NCI-H82 treated with DMSO at 0.1 percent for 48 hours (cell line): ENCODE measurements around the gene NUDT3.
"Not testable (repeated sequence)": the region's sequence is repeated elsewhere in the genome, so short reads cannot be mapped to it uniquely, and the experiment has no call there.

Experiments
- DNase-seq: peaks from one replicate; lab custom pipeline; 2025; ENCODE audit not compliant: unreplicated experiment; lab: John Stamatoyannopoulos, UW

NUDT3 gene

DNA sequence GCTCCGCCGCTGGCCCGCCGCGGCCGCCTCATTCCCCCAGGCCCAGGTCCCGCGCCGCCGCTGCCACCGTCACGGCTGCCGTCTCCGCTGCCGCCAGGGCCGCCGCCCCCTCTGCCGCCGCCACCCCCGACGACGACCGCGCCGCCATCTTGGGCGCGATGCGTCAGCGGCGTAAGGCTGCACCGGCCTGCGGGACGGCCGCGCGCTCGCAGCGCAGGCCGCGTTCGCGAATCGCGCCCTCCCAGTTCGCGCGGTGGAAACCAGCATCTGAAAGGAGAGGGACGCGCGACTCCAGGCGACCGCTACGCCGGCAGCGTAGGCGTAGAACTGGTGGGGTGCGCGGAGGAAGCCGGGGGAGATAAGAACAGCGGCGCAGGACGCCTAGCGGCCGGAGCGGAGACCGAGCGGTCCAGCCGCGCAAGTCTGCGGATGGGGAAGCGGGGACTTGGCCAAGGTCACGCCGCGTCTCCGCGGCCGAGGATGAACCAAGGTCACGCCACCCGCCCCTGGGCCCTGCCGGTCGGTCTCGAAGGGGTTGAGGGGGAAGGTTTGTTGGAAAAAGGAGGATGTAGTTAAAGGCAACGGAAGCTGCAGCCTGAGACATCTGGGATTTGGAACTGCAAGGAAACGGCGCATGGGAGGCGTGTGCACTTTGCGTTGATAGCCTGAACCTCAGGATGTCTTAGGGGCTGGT is at the start of gene NUDT3:
Gene NUDT3 (minus strand): TSS at position 173 of the 694 bp plus-strand sequence. CDS start 307 bp downstream, outside the sequence.
- peak; percentile 82 for DNase-seq

DNA sequence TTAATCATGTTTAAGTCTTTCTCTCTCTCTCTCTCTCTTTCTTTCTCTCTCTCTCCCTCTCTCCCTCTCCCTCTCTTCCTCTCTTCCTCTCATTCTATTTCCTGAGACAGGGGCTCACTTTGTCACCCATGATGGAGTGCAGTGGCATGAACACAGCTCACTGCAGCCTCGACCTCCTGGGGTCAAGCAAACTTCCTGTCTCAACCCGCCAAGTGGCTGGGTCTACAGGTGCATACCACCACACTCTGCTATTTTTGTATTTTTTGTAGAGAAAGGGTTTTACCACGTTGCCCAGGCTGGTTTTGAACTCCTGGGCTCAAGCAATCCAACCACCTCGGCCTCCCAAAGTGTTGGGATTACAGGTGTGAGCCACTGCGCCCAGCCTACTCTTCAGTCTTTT is 49.1 kb upstream of the NUDT3 start:
- DNase-seq, result no peak

DNA sequence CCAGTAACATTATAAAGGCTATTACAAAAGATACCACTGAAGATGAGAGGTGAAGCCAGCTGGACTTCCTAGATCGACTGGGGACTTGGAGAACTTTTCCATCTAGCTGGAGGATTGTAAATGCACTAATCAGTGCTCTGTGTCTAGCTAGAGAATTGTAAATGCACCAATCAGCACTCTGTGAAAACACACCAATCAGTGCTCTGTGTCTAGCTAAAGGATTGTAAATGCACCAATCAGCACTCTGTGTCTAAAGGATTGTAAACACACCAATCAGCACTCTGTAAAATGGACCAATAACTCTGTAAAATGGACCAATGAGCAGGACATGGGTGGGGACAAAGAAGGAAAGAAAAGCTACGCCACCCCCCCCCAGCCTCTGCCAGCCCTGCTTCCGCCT is 47.0 kb upstream of the NUDT3 start:
- DNase-seq, result no peak

DNA sequence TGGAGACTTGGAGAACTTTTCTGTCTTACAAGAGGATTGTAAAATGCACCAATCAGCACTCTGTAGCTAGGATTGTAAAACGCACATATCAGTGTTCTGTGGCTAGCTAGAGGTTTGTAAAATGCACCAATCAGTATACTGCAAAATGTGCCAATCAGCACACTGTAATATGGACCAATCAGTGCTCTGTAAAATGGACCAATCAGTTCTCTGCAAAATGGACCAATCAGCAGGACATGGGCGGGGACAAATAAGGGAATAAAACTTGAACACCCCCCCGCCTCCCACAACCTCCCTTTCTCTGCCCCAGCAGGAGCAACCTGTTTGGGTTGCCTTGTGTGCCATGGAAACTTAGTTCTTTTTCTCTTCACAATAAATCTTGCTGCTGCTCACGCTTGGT is 46.2 kb upstream of the NUDT3 start:
- no peak for DNase-seq

DNA sequence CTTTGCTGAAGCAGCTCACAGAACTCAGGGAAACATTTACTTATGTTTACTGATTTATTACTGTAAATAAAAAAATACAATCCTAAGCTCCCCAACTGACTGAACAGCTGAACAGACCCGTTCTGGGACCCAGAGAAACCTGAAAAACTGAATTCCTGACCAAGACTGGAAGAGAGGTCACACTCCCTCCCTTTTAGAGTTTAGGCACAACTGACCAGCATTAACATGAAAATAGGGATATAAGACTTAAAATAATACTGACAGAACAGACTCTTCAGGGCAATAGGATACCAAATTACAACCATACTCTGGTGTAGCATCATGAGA is 45.1 kb upstream of the NUDT3 start:
- DNase-seq, result no peak

DNA sequence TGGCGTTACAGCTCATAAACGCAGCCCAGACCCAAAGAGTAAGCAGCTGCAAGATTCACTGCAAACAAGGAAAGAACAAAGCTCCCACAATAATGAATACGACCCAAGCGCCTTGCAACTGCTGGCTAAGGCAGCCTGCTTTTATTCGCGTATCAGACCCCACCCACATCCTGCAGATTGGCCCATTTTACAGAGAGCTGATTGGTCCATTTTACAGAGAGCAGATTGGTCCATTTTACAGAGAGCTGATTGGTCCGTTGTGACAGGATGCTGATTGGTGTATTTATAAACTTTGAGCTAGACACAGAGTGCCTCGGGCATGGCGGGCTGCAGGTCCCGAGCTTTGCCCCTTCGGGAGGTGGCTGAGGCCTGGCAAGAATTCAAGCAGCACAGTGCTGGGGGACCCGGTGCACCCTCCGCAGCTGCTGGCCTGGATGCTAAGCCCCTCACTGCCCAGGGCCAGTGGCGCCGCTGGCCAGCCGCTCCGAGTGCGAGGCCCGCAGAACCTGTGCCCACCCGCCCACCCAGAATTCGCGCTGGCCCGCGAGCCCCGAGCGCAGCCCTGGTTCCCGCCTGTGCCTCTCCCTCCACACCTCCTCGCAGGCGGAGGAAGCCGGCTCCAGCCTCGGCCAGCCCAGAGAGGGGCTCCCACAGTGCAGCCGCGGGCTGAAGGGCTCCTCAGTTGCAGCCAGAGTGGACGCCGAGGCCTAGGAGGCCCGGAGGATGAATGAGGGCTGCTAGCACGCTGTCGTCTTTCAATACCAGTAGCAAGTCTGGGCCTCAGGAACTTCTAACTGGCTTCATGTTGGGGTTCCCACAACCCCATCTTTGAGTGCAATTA is 44.6 kb upstream of the NUDT3 start:
- no peak for DNase-seq

DNA sequence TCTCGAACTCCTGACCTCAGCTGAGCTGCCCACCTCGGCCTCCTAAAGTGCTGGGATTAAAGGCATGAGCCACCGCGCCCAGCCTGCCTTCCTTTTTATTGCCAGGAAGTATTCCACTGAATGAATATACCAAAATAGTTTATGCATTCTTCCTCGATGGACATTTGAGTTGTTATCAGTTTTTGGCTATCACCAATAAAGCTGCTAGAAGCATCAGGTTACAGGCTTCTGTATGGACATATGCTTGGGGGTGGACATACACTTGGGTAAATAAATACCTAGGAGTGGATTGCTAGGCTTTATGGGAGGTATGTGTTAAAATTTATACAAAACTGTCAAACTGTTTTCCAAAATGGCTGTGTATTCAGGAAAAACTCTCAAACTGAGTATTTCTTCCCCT is 43.4 kb upstream of the NUDT3 start:
- no peak for DNase-seq

DNA sequence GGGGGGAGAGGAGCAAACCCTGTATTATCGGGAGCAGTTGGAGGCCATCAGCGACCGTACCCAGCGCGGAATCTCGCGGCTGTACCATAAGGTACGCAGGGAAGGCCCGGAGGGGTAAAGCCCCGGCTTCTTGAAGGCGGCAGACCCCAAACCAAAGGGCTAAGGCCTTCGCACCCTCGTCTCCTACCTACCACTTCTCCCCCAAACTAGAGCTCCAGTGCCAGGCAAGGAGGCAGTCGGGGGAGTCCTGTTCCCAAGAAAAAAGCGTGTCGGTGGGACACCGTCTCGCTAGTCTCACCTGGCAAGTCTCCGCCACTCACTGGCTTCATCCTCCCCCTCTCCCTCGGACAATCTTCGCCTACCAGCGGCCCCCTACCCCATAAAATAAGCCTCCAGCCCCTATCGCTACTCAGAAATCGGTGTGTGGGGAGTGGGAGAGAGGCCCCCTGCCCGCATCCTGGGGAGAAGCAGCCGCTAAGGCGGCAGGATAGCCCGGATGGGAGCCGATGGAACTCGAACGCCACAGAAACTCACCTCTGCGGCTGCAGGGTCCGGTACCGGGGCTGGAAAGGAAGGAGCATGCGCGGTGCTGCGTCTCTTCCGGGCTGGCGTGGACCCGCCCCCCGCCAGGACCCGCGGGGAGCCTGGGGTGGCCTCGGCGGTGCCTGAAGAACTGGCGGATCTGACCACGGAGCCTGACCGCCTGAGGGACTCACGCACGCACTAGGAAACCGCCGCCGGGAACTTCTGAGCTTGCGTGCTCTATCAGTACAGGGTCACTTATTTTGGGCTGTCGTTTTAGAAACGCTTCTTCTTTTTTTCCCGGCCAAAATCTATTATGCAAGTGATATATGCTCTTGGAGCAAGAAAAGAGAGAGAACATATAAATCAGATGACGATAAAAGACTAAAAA is 33.3 kb upstream of the NUDT3 start, which contains the start of gene RPS10:
Gene RPS10 (minus strand): TSS at position 572 of the 913 bp plus-strand sequence. CDS start 848 bp downstream, outside the sequence.
- peak; percentile 89 for DNase-seq

DNA sequence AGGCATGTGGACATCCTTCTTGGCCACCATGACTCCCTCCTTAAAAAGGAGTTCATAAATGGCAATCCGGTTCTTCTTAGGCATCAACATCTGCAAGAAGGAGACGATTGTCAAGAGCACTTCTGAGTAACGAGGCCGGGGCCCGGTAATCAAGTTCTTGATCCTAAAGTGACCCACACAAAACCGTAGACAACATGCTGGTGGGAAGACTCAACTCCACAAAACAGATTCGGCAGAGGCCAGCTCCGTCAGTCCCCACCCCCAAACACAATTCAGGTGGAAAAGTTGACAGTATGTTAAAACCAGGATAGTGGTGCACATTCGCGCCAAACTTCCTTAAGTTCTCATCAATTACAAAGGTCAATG is 32.6 kb upstream of the NUDT3 start:
- DNase-seq, result no peak

DNA sequence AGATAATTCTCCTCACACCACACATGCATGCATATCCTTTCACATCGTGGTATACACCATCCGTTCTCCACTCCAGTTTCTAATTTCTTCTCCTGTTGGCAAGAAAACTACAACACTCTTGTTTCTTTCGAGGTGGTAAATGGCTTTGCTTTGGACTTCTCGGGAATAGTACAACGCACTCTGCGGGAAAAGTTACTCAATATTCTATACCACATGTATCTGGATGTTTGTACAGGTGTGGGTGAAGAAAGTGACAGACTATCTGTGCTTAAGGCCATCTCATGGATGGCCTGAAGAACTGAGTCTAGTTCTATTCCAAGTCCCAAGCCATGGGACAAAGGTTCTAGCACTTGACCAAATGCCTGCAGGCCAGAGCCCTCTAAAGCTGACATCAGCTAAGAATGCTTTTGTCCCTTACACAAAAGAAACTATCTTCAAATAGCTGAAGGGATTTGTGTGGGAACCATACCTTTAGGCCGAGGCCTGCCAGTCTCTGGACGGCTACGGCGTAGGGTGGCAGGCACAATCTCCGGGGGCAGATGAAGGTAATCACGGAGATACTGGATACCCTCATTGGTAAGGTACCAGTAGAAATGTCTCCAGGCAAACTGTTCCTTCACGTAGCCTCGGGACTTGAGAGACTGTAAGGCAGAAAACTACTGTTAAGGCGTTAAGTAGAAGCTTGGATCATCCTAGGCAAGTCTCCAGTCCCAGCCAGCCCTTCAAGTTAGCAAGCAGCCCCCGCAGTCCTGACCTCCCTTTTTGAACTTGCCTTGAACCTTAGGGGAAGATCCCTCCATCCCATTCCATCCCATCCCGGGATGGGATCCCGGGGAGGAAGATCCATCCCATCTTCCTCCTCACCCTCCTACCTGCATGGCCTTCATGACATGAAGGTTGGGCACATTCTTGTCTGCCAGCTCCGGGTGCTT is 32.0 kb upstream of the NUDT3 start:
- no peak for DNase-seq

DNA sequence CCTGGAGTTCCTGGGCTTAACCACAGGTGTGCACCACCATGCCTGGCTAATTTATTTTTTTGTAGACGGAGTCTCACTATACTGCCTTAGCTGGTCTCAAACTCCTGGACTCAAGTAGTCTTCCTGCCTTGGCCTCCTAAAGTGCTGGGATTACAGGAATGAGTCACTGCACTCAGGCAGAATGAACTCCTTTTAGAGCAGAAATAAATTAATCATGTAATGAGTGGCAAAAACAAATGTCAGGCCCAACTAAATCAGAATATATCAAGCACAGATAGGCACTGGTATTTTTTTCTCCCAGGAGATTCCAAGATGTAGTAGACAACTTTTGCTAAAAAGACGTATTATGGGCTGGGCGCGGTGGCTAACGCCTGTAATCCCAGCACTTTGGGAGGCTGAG is 30.8 kb upstream of the NUDT3 start:
- no peak for DNase-seq

DNA sequence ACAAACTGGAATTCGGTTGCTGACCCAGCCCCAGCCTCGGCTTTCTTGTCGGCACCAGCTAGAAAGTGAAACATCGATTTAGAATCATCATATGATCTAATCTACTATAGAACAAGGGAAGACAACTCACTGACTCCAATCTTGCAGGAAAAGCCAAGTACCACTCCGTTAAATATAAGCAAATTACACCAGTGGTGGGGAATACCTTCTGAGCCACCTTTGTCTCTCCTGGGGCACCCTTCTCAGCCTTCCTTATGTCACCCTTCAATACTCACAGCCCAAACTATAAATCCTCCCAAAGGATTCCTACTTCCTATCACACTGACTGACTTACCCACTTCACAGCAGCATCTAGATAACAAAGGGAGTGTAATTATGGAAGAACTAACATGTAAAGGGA is 25.9 kb upstream of the NUDT3 start:
- DNase-seq, result no peak

DNA sequence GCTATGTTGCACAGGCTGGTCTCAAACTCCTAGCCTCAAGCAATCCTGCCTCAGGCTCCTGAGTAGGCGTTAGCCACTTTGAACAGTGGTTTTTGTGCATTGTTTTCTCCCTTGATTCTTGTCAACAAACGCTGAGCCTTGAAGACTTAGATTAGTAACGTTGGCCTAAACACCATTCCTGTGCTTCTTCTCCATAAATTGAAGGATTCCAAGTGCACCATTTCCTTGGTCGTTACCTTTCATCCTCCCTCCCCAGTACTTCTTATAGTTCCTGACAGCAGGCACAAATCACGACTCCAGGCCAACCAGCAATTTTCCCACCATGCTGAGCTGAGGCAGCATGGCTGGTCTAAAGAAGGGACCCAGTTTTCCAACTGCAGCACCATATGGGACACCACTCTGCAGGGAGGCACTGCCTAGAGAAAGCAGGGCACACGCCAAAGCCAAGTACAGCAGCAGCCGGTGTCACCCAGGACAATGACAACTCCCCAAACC is 24.5 kb upstream of the NUDT3 start:
- no peak for DNase-seq

DNA sequence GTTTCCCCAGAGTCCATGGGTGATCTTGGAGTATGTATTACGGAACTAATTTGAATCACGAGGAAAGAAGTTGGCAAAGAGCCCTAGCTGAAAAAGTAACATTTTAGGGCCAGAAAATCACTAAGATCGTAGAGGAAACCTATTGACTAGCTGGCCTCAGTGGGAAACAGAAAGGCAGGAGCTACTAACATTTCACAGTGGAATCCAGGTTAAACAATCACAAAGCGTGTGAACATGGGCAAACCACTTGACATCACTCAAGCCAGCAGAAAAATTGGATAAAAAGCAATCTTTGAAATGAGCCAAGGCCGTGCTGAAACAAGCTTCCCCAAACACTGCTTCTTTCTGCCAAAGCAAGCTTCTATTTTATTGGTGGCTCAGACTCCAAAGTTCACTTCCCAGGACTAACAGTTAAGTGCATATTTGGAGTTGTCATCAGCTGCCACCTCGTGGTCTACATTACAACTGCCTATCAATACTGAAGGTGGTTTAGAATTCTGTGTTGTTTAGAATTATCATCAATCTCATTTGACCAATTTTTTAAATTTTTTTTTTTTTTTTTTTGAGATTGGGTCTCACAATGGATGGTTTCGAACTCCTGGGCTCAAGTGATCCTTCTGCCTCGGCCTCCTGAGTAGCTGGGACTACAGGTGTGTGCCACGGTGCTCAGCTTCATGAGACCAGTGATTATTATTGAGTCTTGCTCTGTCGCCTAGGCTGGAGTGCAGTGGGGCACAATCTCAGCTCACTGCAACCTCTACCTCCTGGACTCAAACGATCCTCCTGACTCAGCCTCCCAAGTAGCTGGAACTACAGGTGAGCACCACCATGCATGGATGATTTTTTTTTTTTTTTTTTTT is 22.8 kb upstream of the NUDT3 start:
- no peak for DNase-seq

DNA sequence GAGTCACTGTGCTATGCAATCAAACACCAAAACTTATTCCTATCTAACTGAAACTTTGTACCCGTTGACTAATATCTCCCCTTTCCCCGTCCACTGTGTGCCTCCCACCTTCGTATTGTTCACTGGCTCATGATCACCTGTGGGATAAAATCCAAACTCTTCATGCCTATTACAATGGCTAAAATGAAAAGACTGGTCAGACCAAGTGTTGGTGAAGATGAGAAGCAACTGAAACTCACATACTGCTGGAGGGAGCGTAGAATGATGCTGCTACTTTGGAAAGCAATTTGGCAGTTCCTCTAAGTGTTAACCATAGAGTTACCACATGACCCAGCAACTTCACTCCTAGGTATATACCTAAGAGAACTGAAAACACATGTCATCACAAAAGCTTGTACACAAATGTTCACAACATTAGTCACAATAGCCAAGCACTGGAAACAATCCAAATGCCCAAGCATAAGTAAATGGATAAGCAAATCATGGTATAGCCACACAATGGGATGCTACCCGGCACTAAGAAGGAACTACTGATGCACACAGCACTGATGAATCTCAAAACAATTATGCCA is 20.3 kb upstream of the NUDT3 start:
- no peak for DNase-seq

DNA sequence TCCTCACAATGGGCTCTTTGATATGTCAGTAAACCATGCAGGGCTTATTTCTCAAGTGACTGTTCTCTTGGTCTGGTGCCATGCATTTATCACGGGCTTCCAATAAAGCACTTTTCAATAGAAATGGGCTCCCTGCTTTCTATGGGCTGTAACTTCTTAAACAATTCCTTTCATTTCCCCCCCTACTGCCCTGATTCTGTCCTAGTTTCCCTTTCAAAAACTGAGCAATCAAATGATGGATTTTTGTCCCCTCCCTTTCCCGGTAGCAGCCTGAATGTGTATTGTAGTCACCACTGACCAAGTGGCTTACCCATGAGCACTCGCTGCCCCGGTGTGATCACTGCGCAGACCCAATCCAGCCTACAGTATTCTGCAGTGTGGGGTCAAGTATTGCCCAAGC is 19.5 kb upstream of the NUDT3 start:
- DNase-seq, result no peak

DNA sequence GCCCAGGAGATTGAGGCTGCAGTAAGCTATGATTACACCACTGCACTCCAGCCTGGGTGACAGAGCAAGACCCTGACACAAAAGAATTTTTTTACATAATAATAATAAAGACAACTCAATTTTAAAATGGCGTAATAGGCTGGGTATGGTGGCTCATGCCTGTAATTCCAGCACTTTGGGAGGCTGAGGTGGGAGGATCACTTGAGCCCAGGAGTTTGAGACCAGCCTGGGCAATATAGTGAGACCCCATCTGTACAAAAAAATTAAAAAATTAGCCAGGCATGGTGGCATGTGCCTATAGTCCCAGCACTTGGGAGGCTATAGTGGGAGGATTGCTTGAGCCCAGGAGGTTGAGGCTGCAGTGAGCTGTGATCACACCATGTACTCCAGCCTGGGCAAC is 15.4 kb upstream of the NUDT3 start:
- not testable (repeated sequence) for DNase-seq

DNA sequence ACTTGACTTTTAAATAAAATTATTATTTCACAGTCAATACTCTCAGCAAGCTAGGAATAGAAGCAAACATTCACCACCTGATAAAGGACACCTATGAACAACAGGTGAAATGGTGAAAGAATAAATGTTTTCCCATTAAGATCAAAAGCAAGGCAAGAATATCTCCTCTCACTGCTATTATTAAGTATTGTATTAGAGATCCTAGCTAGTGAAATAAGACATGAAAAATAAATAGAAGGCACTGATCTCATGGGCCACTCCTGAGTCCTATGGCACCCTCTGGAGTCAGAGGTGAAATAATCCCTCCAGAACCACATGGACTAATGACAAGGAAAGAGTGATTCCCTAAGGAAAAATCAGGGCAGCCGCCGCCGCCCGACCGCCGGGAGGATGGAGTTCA is 4.0 kb upstream of the NUDT3 start:
- DNase-seq, result no peak

DNA sequence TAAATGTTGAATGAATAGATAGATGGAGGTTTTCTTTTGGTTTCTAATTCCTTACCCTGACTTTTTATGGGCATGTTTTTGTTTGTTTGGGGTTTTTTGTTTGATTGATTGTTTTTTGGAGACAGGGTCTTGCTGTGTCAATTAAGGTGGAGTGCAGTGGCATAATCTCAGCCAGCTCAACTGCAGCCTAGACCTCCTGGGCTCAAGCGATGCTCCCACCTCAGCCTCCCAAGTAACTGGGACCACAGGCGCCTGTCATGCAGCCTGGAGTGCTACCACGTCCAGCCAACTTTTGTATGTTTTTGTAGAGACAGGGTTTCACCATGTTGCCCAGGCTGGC is 1.5 kb upstream of the NUDT3 start:
- no peak for DNase-seq
